AG04449 (cell line): Measurements from ENCODE around the gene FNDC10.
A peak's percentile ranks its signal among the peaks of the same experiment; 100 is the strongest.

ENCODE experiments used
- CTCF ChIA-PET: fragments of 350-600 bp; formaldehyde crosslinking; extraction: SDS; loops from one replicate; lab custom pipeline; 2021; ENCODE audit warnings: antibody characterized with exemption; lab: Yijun Ruan, JAX
- POLR2A ChIA-PET: fragments of 400-600, 350-600 bp; formaldehyde crosslinking; extraction: SDS; loops from one replicate; lab custom pipeline; 2020; ENCODE audit warnings: antibody characterized with exemption, inconsistent platforms; lab: Yijun Ruan, JAX
- DNase-seq: peaks from one replicate; pipeline ENCODE4 v3.0.0-alpha.2; 2010; ENCODE audit warnings: low read depth, low spot score
- H3K4me3 ChIP-seq: 2 replicates; pipeline ENCODE4 v1.5.1; 2011; ENCODE audit warnings: low read depth, mild to moderate bottlenecking, control low read depth, low read length
- CTCF ChIP-seq: IDR thresholded peaks from one replicate; pipeline ENCODE4 v1.5.1; 2011; ENCODE audit warnings: mild to moderate bottlenecking, moderate library complexity, low read length, control low read depth, inconsistent platforms; ENCODE audit not compliant: insufficient read depth; ENCODE audit errors: missing control alignments

FNDC10 gene

GRCh38 chr1:1556505-1556904 lies 43.4 kb downstream of the FNDC10 start:
- no peak for DNase-seq
- no peak overlapping the region for H3K4me3 ChIP-seq
- CTCF ChIA-PET, result interaction anchor here (1.5 kb wide), 2 partner anchors 9 to 15 kb away, joined by 4 read pairs; no protein-coding TSS in a partner anchor
- no peak for TF ChIP-seq CTCF
- POLR2A ChIA-PET, result interaction anchor here (0.6 kb wide), 1 partner anchor 42 kb away, joined by 3 read pairs; no protein-coding TSS in a partner anchor

- no peak for TF ChIP-seq CTCF
- H3K4me3 ChIP-seq, result no peak overlapping the region
- ChIA-PET CTCF (interaction anchor here (1.0 to 1.5 kb wide), 2 partner anchors 14 to 50 kb away, joined by 3 to 4 read pairs; no protein-coding TSS in a partner anchor), POLR2A (no interaction called here)
- DNase-seq, result peak; percentile 34
Observed at GRCh38 chr1:1554926-1555915, 44.7 kb downstream of the FNDC10 start.

GRCh38 chr1:1554550-1554925 lies 45.4 kb downstream of the FNDC10 start:
- CTCF ChIA-PET, result interaction anchor here (1.0 kb wide), 1 partner anchor 49 kb away, joined by 3 read pairs; no protein-coding TSS in a partner anchor
- POLR2A ChIA-PET, result no interaction called here
- no peak overlapping the region for H3K4me3 ChIP-seq
- DNase-seq, result no peak
- TF ChIP-seq CTCF, result no peak

DNA sequence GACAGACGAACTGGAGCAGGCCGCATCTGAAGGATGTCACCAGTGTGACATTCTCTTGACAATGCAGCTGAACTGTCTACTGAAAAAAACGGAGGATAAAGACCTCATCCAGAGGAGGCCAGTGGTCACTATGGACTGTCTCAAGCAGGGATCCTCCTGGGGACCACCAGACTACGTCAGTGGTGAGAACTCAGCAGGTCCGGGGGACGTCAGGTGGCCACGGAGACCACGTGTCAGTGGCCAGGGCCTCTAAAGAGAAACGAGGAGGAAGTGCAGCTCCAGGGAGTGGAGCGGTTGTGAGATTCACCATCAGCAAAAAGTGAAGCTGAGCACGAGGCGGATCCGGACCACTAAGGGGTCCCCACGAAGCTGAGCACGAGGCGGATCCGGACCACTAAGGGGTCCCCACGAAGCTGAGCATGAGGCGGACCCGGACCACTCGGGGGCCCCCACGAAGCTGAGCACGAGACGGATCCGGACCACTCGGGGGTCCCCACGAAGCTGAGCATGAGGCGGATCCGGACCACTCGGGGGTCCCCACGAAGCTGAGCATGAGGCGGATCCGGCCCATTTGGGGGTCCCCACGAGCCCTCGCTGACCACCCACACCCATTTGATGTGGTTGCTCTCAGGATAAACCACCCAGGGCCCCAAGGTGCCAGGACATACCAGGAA lies 46.0 kb downstream of the FNDC10 start:
- ChIA-PET CTCF (interaction anchor here (1.0 kb wide), 1 partner anchor 48 kb away, joined by 3 read pairs; no protein-coding TSS in a partner anchor), POLR2A (interaction anchor here (0.6 to 0.7 kb wide), 2 partner anchors 62 to 100 kb away, joined by 3 read pairs; partner anchors contain the start of gene MIB2)
- no peak overlapping the region for H3K4me3 ChIP-seq
- no peak for TF ChIP-seq CTCF
- no peak for DNase-seq

GRCh38 chr1:1552263-1552639 lies 47.7 kb downstream of the FNDC10 start:
- no peak overlapping the region for H3K4me3 ChIP-seq
- no peak for TF ChIP-seq CTCF
- DNase-seq, result no peak
- POLR2A ChIA-PET, result no interaction called here
- CTCF ChIA-PET, result no interaction called here
